GM03348 (cell line): ENCODE data around the gene MIA.
A peak's percentile ranks its signal among the peaks of the same experiment; 100 is the strongest.
"Not testable (repeated sequence)": the region's sequence is repeated elsewhere in the genome, so short reads cannot be mapped to it uniquely, and the experiment has no call there.

Experiments used
- DNase-seq: peaks from one replicate; pipeline ENCODE4 v3.0.0; 2012; ENCODE audit warnings: low spot score

The MIA gene

DNA sequence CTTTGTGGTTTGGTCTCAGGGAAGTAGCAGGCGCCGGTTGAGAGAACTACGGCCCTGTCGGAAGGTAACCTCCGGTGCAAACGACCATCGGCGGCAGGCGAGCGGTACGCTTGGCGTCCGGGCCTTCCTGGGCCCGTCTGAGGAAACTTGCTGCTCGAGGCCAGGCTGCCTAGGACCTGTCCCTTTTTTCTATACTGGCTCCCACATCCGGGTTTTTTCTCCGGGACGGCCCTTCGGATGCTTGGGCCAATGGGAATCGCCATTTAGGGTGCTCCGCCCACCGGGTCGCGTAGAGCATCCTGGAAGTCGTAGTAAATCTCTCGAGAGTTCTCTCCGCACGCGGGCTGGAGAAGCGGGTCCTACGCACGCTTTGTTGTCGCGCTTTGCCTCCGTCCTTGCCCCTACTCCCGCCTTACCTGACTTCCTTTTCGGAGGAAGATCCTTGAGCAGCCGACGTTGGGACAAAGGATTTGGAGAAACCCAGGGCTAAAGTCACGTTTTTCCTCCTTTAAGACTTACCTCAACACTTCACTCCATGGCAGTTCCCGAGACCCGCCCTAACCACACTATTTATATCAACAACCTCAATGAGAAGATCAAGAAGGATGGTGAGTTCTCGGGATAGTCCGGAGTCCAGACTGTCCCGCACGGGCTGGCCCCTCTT lies 24.3 kb upstream of the MIA start, which contains the start of gene SNRPA:
Gene SNRPA, plus strand, starts transcription at position 330 of the 664 bp plus-strand sequence. Its CDS starts 206 bp downstream, at position 536.
- DNase-seq = peak; percentile 97

DNA sequence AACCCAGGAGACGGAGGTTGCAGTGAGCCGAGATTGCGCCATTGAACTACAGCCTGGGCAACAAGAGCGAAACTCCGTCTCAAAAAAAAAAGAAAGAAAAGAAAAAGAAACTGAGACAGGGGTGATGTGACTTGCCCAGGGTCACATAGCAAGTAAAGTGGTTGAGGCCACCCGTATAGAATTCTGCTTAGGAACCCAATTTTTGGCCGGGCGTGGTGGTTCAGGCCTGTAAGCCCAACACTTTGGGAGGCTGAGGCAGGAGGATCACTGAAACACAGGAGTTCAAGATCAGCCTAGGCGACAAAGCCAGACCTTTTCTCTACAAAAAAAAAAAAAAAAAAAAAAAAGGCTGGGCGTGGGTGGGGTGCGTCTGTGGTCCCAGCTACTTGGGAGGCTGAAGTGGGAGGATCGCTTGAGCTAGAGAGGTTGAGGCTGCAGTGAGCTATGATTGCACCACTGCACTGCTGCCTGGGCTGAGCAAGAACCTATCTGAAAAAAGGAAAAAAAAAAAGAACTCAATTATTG lies 23.0 kb upstream of the MIA start:
- no peak for DNase-seq

DNA sequence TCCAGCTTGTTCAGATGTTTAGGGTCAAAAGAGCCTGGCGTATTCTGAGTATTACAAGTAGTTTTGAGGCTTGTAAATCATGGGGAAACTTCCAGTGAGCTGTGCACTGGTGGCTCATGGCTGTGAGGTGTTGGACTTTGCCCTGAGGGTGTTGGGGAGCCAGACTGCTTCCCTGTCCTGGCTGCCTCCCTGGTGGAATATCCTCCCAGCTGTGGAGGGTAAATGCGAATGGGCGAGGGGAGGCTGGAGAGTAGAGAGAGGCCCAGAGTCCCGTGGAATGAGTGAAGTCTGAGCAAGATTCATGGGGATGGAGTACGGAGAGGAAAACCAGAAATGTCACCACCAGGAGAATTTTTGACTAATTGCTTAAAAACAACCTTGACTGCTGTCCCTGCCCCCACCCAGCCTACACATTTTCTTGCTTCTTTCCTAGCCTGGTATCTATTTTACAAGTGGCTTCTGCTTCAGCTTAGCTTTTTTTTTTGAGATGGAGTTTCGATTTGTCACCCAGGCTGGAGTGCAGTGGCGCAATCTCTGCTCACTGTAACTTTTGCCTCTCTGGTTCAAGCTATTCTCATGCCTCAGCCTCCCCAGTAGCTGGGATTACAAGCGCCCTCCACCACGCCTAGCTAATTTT lies 20.6 kb upstream of the MIA start:
- DNase-seq = no peak

DNA sequence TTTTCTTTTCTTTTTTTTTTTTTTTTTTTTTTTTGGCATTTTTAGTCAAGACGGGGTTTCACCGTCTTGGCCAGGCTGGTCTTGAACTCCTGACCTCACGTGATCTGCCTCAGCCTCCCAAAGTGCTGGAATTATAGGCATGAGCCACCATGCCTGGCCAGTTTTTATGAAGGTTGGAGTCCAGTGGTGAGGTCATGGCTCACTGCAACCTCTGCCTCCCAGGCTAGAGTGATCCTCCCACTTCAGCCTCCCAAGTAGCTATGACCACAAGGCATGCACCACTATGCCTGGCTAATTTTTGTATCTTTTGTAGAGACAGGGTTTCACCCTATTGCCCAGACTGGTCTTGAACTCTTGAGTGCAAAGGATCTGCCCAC lies 20.1 kb upstream of the MIA start:
- DNase-seq = no peak

DNA sequence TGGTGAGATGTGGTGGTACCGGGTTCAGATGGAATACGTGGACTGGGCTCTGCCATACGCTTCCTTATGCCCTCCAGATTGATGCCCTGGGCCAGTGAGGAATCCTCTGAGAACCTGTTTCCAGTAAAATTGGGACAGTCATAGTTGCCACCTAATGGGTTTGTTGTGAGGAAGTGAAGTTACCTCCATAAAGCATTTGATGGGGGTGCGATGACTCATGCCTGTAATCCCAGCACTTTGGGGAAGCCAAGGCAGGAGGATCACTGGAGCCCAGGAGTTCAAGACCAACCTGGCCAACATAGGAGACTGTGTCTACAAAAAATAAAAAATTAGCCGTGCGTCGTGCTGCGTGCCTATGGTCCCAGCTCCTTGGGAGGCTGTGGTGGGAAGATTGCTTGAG lies 19.5 kb upstream of the MIA start:
- no peak for DNase-seq

DNA sequence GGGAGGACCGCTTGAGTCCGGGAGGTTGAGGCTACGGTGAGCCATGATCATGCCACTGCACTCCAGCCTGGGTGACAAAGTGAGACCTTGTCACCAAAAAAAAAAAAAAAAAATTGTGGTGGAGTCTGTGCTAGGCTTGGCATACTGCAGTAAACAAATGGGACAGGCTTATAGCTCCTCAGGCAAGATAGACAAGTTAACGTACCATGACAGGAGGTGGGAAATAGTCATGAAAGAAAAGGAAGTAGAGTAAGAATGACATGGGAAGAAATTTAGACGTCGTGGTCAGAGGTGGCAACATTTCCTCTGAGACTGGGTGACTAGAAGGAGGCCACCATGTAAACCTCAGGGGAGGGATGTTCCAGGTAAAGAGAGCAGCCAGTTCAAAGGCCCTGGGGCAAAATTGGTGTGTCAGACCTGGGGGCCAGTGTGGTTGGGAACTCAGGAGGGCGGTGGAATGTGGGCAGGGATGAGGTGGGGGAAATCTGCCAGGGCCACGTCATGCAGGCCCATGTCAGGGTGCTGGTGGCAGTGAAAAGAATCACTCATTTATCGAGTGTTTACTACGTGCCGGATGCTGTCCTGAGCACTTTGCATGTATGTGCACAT lies 18.7 kb upstream of the MIA start:
- DNase-seq = no peak

DNA sequence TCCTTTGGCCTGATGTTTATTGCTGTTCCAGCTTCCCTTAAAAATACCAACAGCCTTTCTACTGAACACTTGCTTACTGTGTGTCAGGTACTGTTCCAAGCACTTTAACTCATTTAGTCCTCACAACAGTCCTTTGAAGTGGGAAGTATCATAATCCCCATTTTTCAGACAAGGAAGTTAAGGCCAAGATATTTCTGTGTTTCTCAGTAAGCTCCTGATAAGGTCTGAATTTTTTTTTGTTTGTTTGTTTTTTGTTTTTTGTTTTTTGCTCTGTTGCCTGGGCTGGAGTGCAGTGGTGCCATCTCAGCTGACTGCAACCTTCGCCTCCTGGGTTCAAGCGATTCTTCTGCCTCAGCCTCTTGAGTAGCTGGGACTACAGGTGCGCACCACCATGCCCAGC lies 16.8 kb upstream of the MIA start:
- no peak for DNase-seq

DNA sequence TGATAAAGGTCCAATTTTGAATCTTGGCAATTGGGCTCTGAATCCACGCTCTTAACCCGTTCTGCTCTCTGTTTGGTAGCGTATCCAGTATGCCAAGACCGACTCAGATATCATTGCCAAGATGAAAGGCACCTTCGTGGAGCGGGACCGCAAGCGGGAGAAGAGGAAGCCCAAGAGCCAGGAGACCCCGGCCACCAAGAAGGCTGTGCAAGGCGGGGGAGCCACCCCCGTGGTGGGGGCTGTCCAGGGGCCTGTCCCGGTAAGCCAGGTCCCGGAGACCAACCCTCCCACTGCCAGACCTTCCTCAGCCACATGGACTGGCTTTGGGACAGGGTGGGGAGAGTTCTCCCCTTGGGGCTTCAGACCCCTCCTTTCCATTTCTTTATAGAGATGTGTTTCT lies 16.0 kb upstream of the MIA start:
- DNase-seq = no peak

DNA sequence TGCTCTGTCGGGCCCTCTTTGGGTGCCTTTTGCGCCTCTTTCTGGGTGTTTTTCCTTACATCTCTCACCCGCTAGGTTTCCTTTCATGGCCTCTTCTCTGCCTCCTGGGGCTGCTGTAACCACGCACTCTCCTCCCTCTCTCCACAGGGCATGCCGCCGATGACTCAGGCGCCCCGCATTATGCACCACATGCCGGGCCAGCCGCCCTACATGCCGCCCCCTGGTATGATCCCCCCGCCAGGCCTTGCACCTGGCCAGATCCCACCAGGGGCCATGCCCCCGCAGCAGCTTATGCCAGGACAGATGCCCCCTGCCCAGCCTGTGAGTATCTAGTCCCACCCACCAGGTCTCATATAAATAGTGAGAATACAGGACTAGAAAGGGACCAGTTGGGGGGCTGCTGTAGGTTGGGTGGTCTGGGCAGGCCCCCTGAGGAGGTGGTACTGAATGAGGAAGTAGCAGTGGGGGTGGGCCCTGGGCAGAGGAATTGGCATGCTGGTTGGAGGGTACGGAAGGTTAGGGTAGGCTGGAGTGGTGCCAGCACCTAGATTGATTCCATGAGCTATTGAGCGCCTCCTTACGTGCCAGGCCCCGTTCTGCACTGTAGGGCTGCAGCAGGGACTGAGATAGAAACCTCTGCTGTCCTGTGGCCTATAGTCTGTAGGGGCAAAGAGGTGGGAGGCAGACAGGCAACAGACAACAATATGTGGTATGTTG lies 12.4 kb upstream of the MIA start:
- no peak for DNase-seq

DNA sequence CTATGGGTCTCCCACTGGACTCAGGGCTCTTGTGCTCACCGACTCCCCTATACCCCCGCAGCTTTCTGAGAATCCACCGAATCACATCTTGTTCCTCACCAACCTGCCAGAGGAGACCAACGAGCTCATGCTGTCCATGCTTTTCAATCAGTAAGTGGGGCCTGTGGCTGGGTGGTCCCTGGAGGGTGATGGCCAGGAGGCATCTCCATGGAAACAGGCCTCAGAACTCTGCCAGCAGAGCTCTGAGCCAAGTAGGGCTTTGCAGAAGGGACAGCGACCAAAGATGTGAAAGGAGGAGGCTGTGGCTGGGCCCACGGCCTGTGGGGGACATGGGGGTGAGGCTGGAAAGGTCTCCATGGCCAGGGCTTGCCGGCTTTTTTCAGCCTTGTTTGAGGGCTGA lies 11.8 kb upstream of the MIA start:
- no peak for DNase-seq

DNA sequence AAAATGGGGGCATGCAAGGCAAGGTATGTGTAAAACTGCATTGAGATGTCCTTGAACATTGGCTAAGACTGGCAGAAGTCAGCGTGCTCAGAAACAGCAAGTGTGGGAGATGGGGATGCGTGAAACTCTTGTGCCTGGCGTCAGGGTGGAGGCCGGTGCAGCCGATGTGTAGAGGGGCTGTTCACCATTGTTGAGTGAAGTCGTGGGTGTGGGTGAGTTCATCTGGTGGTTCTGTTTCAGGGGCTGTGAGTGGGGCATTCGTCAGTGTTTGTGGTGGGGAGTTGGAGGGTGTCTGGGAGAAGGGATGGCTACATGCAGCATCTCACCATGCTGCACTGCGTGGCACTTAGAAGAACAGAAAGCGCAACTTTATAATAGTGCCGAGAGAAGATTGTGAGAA lies 11.4 kb upstream of the MIA start:
- no peak for DNase-seq

DNA sequence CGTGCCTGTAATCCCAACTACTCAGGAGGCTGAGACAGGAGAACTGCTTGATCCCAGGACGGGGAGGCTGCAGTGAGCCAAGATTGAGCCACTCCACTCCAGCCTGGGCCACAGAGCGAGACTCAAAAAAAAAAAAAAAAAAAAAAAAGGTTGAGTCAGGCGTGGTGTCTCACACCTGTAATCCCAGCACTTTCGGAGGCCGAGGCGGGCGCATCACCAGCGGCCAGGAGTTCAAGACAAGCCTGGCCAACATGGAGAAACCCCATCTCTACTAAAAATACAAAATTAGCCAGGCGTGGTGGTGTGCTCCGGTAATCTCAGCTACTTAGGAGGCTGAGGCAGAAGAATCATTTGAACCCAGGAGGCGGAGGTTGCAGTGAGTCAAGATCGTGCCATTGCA lies 8.9 kb upstream of the MIA start:
- not testable (repeated sequence) for DNase-seq

DNA sequence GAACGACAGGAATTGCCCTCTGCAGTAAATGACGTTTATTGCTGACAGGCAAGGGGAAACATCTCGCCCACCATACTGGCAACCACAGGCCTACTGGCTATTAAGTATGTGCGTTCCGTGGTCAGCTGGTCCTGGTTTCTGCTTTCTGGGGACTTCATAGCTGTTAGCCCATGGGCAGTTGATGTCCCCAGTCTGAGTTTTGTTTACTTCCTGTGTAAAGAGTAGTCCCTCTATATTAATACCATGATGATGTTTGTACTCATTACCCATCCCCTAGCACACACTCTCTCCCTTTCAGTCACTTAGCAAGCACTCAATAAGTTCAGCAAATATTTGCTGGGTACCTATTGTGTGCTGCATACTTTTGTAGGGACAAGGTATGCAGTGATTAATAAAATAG lies 6.5 kb upstream of the MIA start:
- DNase-seq = no peak

DNA sequence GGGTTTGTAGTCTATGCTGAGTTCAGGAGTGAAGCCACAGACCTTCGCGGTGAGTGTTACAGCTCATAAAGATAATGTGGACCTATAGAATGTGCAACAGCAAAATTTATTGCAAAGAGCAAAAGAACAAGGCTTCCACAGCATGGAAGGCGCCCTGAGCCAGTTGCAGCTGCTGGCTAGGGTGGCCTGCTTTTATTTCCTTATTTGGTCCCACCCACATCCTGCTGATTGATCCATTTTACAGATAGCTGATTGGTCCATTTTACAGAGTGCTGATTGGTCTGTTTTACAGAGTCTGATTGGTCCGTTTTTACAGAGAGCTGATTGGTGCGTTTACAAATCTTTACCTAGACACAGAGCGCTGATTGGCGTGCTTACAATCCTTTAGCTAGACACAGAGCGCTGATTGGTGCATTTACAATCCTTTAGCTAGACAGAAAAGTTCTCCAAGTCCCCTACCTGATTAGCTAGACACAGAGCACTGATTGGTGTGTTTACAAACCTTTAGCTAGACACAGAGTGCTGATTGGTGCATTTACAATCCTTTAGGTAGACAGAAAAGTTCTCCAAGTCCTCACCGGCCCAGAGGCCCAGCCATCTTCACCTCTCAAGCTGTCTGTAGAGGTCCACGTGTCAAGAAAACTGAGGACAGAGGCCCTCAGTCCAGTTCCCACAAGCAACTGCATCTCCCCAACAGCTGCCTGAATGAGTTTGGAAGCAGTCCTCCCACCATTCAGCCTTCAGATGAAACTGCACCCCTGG lies 4.0 kb upstream of the MIA start:
- not testable (repeated sequence) for DNase-seq

DNA sequence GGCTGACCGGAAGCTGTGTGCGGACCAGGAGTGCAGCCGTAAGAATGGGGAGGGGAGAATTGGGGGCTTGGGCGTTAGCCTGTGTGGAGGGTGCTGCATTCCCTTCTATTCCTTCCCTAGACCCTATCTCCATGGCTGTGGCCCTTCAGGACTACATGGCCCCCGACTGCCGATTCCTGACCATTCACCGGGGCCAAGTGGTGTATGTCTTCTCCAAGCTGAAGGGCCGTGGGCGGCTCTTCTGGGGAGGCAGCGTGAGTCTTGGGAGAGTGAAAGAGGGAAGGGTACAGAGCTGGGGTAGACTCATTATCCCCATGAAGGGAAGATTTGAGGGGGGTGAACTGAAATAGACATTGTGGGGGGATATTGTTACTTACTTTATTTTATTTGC lies 306 bp downstream of the MIA start:
- no peak for DNase-seq

DNA sequence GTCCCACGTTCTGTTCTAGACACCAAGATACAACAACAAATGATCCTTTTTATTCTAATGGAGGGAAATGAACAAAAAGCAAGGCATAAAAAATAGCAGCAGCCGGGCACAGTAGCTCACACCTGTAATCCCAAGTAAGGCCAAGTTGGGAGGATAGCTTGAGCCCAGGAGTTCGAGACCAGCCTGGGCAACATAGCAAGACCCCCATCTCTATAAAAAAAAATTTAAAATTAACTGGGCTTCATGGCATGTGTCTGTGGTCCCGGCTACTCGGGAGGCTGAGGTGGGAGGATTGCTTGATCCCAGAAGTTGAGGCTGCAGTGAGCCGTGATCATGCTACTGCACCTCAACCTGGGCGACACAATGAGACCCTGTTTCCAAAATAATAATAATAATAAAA lies 1.0 kb downstream of the MIA start:
- DNase-seq = no peak

DNA sequence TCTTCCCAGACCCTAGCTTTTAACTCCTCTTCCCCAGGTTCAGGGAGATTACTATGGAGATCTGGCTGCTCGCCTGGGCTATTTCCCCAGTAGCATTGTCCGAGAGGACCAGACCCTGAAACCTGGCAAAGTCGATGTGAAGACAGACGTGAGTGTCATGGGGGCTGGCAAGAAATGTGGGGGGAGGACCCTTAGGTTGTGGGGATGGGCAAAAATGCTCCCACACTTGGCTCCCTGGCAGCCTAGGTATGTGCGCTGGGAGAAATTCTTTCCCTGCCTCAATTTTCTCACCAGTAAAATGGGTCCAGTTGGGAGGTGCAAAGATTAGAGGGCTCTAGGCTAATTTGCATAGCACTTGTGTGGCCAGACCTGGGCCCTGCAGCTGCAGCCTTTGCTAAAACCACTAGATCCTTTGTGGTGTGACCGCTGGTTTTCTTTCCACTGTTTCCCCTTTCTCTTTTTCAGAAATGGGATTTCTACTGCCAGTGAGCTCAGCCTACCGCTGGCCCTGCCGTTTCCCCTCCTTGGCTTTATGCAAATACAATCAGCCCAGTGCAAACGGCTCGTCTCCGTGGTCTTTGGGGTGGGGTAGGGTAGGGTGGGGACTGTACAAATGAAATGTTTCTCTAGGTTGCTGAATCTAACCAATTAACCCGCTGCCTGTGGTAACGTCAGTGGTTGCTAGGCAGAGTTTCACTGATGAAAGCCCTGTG lies 1.8 kb downstream of the MIA start:
- DNase-seq = peak; percentile 92

DNA sequence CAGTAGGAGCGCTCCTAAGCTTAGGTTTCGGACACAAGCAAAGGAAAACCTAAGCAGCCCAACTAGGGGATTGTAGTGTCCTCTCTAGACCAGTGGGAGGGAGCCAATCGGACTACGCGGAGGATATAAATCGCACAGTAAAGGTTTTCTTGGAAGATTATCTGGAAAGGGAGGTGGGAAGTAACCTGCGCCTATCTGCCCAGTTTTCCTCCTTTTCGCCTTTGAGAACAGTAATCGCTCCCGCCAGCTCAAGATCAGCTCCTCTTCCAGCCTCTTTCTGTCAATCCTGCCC lies 2.3 kb downstream of the MIA start:
- DNase-seq = no peak

DNA sequence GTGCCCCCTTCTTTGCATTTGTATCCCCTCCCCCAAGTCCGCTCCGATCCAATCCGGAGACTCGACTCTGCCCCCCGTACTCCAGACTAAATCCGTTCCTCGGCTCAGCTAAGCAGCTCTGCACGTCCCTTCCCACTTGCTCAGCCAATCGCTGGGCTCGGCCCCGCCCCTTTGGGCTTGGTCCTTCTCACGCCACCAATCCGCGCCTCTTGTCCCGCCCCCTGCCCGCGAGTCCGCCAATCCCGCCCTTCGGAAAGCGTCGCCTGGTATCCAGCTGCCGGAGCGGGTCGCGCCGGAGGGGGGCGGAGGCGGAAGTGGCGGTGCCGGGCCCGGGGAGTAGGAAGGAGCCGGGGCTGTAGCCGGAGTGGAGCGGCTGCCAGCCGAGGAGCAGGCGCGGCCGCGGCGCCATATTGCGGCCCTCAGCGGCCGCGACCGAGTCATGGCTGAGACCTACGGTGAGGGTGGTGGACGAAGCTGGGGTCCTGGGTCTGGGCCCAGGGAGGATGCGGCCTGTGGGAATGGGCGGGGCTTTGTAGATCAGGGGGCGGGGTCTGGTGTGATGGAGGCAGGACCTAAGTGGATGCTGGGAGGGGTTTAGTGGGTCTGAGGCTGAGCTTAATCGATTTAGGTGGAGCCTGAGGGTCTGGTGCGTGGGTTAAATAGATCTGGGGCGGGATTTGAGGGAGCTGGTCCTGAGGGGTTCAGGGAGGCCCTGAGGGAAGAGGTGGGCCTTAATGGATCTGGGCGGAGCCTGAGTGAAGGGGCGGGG lies 2.8 kb downstream of the MIA start, which contains the start of gene RAB4B:
Gene RAB4B, plus strand, starts transcription at position 311 of the 769 bp plus-strand sequence. Its CDS starts 129 bp downstream, at position 440.
- peak; percentile 98 for DNase-seq

DNA sequence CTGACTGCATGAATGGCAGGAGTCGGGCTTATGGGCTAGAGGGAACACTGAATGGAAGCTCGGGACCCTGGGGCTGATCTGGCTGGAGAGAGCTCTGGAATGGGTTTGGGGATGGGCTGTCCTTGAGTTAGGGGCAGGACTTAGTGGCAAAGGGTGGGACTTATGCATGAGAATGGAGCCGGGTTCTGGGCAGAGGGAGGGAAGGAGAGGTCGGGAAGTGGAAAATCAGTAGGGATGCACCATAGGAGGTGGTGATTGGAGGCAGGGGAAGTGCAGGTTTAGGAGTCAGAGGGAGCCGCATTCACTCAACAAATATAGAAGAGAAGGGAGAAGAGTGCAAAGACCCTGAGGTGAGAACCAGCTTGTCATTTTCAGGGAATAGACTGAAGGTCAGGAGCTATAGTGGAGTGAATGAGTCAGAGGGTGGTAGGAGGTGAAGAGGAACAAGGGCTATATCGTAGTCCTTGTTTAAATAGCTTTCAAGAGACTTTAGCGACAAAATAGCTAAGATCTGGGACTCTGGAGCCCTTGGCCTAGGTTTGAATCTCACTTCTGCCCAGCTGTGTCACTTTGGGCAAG lies 3.5 kb downstream of the MIA start:
- DNase-seq = no peak
